Astrocyte of the cerebellum (primary cell): Measurements from ENCODE around the gene TNS1.
"Not testable (repeated sequence)": the region's sequence is repeated elsewhere in the genome, so short reads cannot be mapped to it uniquely, and the experiment has no call there.

Experiments used
- DNase-seq: peaks from one replicate; pipeline ENCODE4 v3.0.0-alpha.2; 2011; ENCODE audit warnings: low read depth
- H3K4me3 ChIP-seq: 2 replicates; pipeline ENCODE4 v1.5.1; 2011; ENCODE audit warnings: mild to moderate bottlenecking, low read depth, low read length, moderate library complexity
- in situ Hi-C: cut with HindIII; loops from 2 replicates; pipeline ENCODE4 v1.10.0; 2017; ENCODE audit warnings: low sequenced_read_pairs
- TF ChIP-seq, protein P1 (sequence below): IDR thresholded peaks from 2 replicates; pipeline ENCODE4 v1.5.1; 2012; ENCODE audit warnings: low read length, low read depth, moderate library complexity, mild to moderate bottlenecking; ENCODE audit errors: missing control alignments

The TNS1 gene

DNA sequence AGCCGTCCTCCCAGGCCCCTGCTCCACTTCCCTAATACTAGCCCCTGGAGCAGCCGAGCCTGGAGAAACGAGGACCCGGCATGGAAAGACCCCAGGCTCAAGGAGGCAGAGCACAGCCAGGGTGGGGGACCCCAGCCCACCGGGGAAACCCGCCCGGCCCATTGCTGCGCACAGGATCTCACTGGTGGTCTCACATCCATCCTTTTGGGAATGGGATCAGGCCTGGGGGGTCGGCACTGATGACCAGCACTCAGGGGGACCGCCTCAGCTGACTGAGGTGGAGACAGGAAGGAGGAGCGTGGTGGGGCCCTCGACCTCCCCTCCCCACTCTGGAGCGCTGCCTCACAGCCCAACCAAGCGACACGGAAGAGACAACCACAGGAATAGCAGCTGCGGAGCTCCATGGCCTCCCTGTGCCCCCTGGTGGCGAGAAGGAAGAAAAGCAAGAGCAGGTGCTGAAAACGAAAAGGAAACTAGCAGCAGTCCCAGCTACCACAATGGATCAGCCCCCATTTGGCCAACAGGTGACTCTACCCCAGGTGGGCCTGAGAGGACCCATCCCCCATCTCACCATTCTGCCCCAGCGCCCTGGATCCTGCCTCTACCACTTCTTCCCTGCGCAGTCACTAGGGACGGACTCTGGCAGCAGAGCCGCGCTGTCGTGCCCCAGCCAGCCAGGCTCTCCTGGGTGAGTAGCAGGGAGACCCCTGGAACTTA lies 31.9 kb upstream of the TNS1 start:
- in situ Hi-C loops = loop anchor here (5.0 kb wide), 1 partner anchor 247 kb away; no protein-coding TSS in a partner anchor
- peak; percentile 35 for DNase-seq
- H3K4me3 ChIP-seq = not testable (repeated sequence)
- TF ChIP-seq, protein P1, sequence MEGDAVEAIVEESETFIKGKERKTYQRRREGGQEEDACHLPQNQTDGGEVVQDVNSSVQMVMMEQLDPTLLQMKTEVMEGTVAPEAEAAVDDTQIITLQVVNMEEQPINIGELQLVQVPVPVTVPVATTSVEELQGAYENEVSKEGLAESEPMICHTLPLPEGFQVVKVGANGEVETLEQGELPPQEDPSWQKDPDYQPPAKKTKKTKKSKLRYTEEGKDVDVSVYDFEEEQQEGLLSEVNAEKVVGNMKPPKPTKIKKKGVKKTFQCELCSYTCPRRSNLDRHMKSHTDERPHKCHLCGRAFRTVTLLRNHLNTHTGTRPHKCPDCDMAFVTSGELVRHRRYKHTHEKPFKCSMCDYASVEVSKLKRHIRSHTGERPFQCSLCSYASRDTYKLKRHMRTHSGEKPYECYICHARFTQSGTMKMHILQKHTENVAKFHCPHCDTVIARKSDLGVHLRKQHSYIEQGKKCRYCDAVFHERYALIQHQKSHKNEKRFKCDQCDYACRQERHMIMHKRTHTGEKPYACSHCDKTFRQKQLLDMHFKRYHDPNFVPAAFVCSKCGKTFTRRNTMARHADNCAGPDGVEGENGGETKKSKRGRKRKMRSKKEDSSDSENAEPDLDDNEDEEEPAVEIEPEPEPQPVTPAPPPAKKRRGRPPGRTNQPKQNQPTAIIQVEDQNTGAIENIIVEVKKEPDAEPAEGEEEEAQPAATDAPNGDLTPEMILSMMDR = peak; percentile 72

DNA sequence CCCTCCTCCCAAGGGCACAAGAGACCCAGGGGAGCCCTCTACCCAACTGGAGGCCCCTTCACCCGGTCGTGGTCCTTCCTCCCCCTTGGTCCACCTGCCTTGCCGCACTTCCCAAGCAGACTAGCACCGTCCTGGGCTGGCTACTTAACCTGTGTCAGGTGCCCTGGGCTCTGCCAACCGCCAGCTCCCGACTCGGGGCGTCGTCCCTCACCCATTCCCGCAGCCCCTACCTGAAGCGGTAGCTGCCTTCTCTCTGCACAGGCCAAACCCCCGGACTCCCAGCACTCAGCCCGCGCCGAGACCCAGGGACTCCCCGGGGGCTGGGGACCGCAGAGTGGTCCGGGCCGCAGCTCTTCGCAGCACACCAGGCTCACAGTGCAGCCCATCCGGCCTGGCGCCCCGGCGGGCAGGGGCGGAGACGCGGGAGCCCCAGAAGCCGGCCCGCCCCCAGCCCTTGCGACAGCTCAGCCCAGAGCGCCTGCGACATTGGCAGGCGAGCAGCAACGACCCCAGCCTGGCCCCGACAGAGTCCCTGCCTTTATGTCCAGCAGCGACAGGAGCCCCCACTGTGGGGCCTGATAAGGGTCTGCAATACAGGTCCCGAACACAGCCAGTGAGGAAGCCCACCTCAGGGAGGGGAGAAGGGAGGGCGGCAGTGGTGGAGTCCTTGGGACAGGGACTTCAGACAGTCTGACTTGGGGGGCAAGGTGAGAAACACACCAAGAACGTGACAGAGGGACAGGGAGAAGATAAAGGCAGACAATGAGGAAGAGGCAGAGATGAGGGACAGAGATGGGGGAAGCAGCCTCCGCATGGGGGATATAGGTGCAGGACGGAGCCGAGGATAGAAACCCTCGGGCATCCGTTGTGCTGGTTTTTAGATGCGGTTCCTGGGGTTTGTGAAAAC lies 31.0 kb upstream of the TNS1 start:
- no peak overlapping the region for H3K4me3 ChIP-seq
- in situ Hi-C loops = no loop called here
- DNase-seq = no peak
- TF ChIP-seq, protein P1 = no peak

DNA sequence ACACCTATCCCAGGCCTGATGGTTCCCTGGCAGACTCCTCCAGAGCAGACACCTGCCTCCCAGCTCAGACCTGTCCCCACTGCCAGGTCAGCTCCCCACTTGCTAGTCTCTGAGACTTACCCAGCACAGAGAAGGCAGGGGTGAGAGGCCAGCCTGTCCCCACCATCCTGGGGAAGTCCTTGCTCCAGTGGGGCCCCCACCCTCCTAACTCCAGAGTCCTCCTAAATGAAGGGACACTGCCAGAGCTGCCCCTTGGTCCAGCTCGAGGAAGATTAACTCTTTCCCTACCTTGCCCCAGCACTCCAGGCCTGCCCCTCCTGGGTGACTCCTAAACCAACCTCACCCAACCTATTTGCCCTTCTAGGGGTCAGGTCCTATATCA lies 30.4 kb upstream of the TNS1 start:
- TF ChIP-seq, protein P1 = no peak
- no peak overlapping the region for H3K4me3 ChIP-seq
- in situ Hi-C loops = no loop called here
- no peak for DNase-seq

DNA sequence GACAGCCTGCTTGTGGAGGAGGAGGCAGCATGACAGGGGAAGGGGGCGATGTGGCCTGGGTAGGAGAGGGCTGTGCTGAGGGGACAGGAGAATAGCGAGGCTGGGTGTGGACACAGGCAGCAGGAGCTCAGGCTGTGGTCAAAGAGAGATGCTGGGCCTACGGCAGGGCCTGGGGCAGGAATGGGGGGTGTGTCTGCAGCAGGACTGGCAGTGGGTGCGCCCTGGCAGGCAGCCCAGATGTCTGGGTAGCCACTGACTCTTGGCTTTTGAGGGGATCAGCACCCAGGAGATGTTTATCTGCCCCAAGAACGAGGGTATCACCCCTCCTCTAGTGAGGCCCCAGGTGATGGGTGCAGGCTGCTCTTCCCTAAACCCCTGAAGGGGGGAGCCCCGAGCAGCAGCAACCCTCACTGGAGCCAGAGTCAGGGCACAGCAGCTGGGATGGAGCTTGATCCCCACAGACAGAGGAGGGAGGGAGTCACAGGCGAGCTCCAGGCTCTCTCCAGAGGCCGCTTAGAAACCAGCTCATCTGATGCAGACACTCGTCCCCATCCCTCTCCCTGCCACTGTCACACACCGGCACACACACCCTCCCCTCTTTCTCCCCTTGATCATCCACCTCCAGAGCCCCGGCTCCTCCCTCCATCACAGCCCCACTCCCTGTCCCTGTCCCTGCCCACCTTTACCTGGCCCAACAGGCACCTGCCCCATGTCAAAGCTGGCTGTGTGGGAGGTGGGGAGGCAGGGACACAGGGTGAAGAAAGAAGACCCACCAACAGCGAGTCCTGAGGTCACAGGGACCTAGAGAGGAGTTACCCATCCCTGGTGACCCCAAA lies 29.8 kb upstream of the TNS1 start:
- DNase-seq = no peak
- in situ Hi-C loops = no loop called here
- no peak overlapping the region for H3K4me3 ChIP-seq
- TF ChIP-seq, protein P1 = no peak

DNA sequence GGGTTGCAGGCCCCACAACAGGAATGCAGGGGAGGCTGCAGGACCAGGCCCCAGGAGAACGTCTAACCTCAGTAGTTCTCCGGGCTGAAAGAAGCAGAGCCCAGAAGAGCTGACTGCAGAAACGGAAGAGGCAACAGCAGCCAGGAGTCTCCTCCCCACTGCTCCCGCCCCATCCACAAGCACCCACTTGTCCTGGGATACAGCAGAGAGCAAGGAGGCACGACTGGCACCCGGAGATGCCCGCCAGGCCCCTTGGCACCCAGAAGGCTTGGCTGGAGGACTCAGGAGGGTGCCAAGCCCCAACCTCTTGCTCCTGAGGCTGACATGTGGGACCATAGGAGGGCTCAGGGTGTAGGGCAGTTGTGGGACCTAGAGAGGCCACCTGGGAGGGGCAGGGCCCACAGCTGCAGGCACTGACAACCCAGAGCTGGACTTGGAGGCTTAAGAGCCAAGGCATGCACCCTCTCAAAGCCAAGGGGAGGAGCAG lies 29.0 kb upstream of the TNS1 start:
- DNase-seq = no peak
- in situ Hi-C loops = no loop called here
- TF ChIP-seq, protein P1 = no peak
- H3K4me3 ChIP-seq = no peak overlapping the region

DNA sequence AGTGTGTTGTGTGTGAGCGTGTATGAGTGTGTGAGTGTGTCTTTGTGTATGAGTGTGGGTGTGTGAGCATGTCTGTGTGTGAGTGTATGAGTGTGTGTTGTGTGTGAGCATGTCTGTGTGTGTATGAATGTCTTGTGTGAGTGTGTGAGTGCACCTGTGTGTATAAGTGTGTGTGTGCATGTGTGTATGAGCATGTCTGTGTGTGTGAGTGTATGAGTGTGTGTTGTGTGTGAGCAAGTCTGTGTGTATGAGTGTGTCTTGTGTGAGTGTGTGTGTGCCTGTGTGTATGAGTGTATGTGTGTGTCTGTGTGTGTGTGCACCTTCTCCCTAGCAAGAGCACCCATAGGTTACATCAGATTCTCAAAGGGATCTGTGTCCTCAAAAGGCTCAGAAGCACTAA lies 28.5 kb upstream of the TNS1 start:
- no peak for DNase-seq
- H3K4me3 ChIP-seq = no peak overlapping the region
- TF ChIP-seq, protein P1 = no peak
- in situ Hi-C loops = no loop called here
